GM12892 (cell line): ENCODE data around the gene RAB3A.

Experiments
- DNase-seq: peaks from one replicate; pipeline ENCODE4 v3.0.0; 2011; ENCODE audit not compliant: insufficient read length
- FAIRE-seq: peaks from 2 replicates; lab custom pipeline; 2011; peaks lifted over from hg19 to GRCh38; lab: Jason Lieb, UNC
- POLR2A ChIP-seq: IDR thresholded peaks from 2 replicates; pipeline ENCODE4 v1.6.1; 2011; ENCODE audit warnings: low read depth, low read length, control low read depth
- POLR2AphosphoS5 ChIP-seq: IDR thresholded peaks from 2 replicates; pipeline ENCODE4 v1.6.1; 2011; ENCODE audit warnings: low read depth, low read length, control low read depth
- TAF1 ChIP-seq: IDR thresholded peaks from 2 replicates; pipeline ENCODE4 v1.6.1; 2011; ENCODE audit warnings: low read depth, mild to moderate bottlenecking, control low read depth, low read length, borderline replicate concordance

RAB3A gene

GRCh38 chr19:18173054-18173571 lies 30.7 kb downstream of the RAB3A start:
- TF ChIP-seq POLR2A (no peak), POLR2AphosphoS5 (no peak), TAF1 (no peak)
- no peak for FAIRE-seq
- DNase-seq: no peak

- FAIRE-seq: peak; percentile 63
- TF ChIP-seq POLR2AphosphoS5 (no peak), TAF1 (no peak), POLR2A (no peak)
Measured at GRCh38 chr19:18172331-18173053, 31.4 kb downstream of the RAB3A start.

GRCh38 chr19:18171605-18172327 lies 32.1 kb downstream of the RAB3A start:
- no peak for DNase-seq
- no peak for TF ChIP-seq TAF1
- TF ChIP-seq POLR2AphosphoS5: no peak
- TF ChIP-seq POLR2A: no peak
- peak; percentile 76 for FAIRE-seq

More at GRCh38 chr19:18172331-18173053, 31.4 kb downstream of the RAB3A start:
- no peak for DNase-seq

- TF ChIP-seq POLR2AphosphoS5: peak; percentile 51; the same call in 1 of the 2 replicates
- TF ChIP-seq POLR2A: peak; percentile 40; the same call in 1 of the 2 replicates
- no peak for TF ChIP-seq TAF1
- FAIRE-seq (peak; percentile 88), DNase-seq (no peak)
Measured at GRCh38 chr19:18170714-18171255, 33.1 kb downstream of the RAB3A start.

GRCh38 chr19:18168673-18169381 lies 35.0 kb downstream of the RAB3A start:
- FAIRE-seq (peak; percentile 44), DNase-seq (no peak)
- no peak for TF ChIP-seq TAF1
- peak; percentile 49; the same call in 1 of the 2 replicates for TF ChIP-seq POLR2A

GRCh38 chr19:18167975-18168645 lies 35.7 kb downstream of the RAB3A start:
- TF ChIP-seq POLR2A (no peak), TAF1 (no peak), POLR2AphosphoS5 (no peak)
- FAIRE-seq (peak; percentile 93), DNase-seq (peak; percentile 92)

- TF ChIP-seq TAF1 (no peak), POLR2AphosphoS5 (no peak), POLR2A (no peak)
- FAIRE-seq: no peak
- no peak for DNase-seq
Measured at GRCh38 chr19:18167011-18167410, 36.8 kb downstream of the RAB3A start.

- no peak for TF ChIP-seq POLR2AphosphoS5
- TF ChIP-seq POLR2A: no peak
- no peak for TF ChIP-seq TAF1
- DNase-seq (no peak), FAIRE-seq (no peak)
Measured at GRCh38 chr19:18165794-18166544, 37.9 kb downstream of the RAB3A start.

- FAIRE-seq (no peak), DNase-seq (no peak)
- TF ChIP-seq POLR2AphosphoS5: no peak
- TF ChIP-seq TAF1: no peak
- no peak for TF ChIP-seq POLR2A
Measured at GRCh38 chr19:18164072-18164471, 39.8 kb downstream of the RAB3A start.

- DNase-seq (no peak), FAIRE-seq (no peak)
- no peak for TF ChIP-seq POLR2AphosphoS5
Measured at GRCh38 chr19:18161636-18162002, 42.2 kb downstream of the RAB3A start.
